NCI-H1417 (cell line): ENCODE results near the gene BATF.

Source experiments
- DNase-seq, 3 experiments: peaks; one replicate each; lab custom pipeline; 2025; lab: John Stamatoyannopoulos, UW

BATF gene

GRCh38 chr14:75595226-75595625 lies 73.0 kb downstream of the BATF start:
- no peak for DNase-seq
